Motor neuron (in vitro differentiated cells): ENCODE measurements around the gene CLASRP. TPM values are rescaled to one million over a fixed set of nuclear protein-coding genes. Genes with fewer than 3 reads are reported as not detected.

ENCODE experiments used
- total RNA-seq, 8 experiments: library from RNA; unstranded; fragments of 300-600 nt; gene quantifications; 2 replicates each; pipeline versions ENCODE4 v1.2.3 to v1.2.4, GENCODE V29; 2022

The CLASRP gene
- total RNA-seq, 8 experiments from 2014 or later = 22.2 to 82.6 (median 34.6) TPM

Other genes with a start within 250 kb of the CLASRP start
- 10 to 100 TPM in 1 of 8 experiments, 1 to 10 TPM in 7; 1.7 to 10.6 (median 6.1) TPM for gene BCAM, start 229.9 kb upstream of the CLASRP start, total RNA-seq
- 10 to 100 TPM; 35.7 to 99.7 (median 49.5) TPM for gene NECTIN2, start 192.7 kb upstream of the CLASRP start, total RNA-seq
- gene TOMM40, start 147.8 kb upstream of the CLASRP start, total RNA-seq = 100 to 1,000 TPM in 1 of 8 experiments, 10 to 100 TPM in 7; 30.9 to 141 (median 58.9) TPM
- gene APOE, start 133.2 kb upstream of the CLASRP start, total RNA-seq = 100 to 1,000 TPM in 2 of 8 experiments, 10 to 100 TPM in 3, 1 to 10 TPM in 3; 4.6 to 248 (median 30.2) TPM
- gene APOC1, start 124.4 kb upstream of the CLASRP start, total RNA-seq = 10 to 100 TPM in 4 of 8 experiments, 1 to 10 TPM in 4; 1.1 to 77.6 (median 9.3) TPM
- not detected for gene APOC4, start 96.8 kb upstream of the CLASRP start, total RNA-seq
- gene APOC2, start 93.0 kb upstream of the CLASRP start, total RNA-seq = 1 to 10 TPM in 1 of 8 experiments, under 1 TPM in 2, not detected in 5; 0.49 to 1.0 (median 0.56) TPM
- gene CLPTM1, start 83.7 kb upstream of the CLASRP start, total RNA-seq = 10 to 100 TPM; 37.2 to 81.3 (median 59.5) TPM
- gene RELB, start 37.6 kb upstream of the CLASRP start, total RNA-seq = 10 to 100 TPM in 2 of 8 experiments, 1 to 10 TPM in 6; 1.7 to 15.4 (median 5.4) TPM
- gene ZNF296, start 37.4 kb downstream of the CLASRP start, total RNA-seq = 1 to 10 TPM in 3 of 8 experiments, under 1 TPM in 5; 0.46 to 1.9 (median 0.85) TPM
- gene GEMIN7, start 40.2 kb downstream of the CLASRP start, total RNA-seq = 10 to 100 TPM; 15.5 to 33.8 (median 20.5) TPM
- gene PPP1R37, start 54.1 kb downstream of the CLASRP start, total RNA-seq = 10 to 100 TPM; 18.2 to 37.0 (median 22.6) TPM
- gene NKPD1, start 121.9 kb downstream of the CLASRP start, total RNA-seq = 1 to 10 TPM in 2 of 8 experiments, under 1 TPM in 6; 0.49 to 1.4 (median 0.63) TPM
- 10 to 100 TPM; 16.9 to 40.8 (median 29.1) TPM for gene TRAPPC6A, start 139.2 kb downstream of the CLASRP start, total RNA-seq
- 1 to 10 TPM; 3.2 to 8.0 (median 5.4) TPM for gene BLOC1S3, start 139.7 kb downstream of the CLASRP start, total RNA-seq
- gene EXOC3L2, start 206.4 kb downstream of the CLASRP start, total RNA-seq = under 1 TPM in 7 of 8 experiments, not detected in 1; 0.04 to 0.51 (median 0.24) TPM
- 10 to 100 TPM in 7 of 8 experiments, 1 to 10 TPM in 1; 9.1 to 40.6 (median 14.8) TPM for gene MARK4, start 212.2 kb downstream of the CLASRP start, total RNA-seq